Bronchus fibroblast of lung (primary cell): ENCODE data around the gene DRD5. TPM values are rescaled to one million over a fixed set of nuclear protein-coding genes. Genes with fewer than 3 reads are reported as not detected.

ENCODE experiments used
- total RNA-seq: library from RNA; depleted of rRNA; stranded (reverse); fragments of >200 nt; gene quantifications from 2 replicates; pipeline ENCODE4 v1.2.3, GENCODE V29; 2015

The DRD5 gene
- total RNA-seq, result not detected in 2 replicates

GRCh38 chr4:9781343-9782135 lies at the start of gene DRD5:
Gene DRD5 (plus strand): TSS chr4:9781634. CDS start chr4:9782030, 396 bp downstream.

Other genes with a start within 250 kb of the DRD5 start
- 0.17 and 0.89 TPM in 2 replicates for gene SLC2A9, start 239.9 kb downstream of the DRD5 start, total RNA-seq